K562 (cell line): ENCODE measurements around the gene TAPBPL. TPM values are rescaled to one million over a fixed set of nuclear protein-coding genes. Genes with fewer than 3 reads are reported as not detected.

Experiments used
- CBX8 ChIP-seq: fragments of 200-600 bp; sonication (generic); IDR thresholded peaks from 2 replicates; pipeline ENCODE4 v1.6.1; 2012; ENCODE audit warnings: borderline replicate concordance, mixed run types, low read depth, mild to moderate bottlenecking, moderate library complexity, mixed read lengths, low read length, control low read depth, inconsistent platforms; ENCODE audit not compliant: poor library complexity, severe bottlenecking; ENCODE audit errors: extremely low read depth
- CEBPZ ChIP-seq: fragments of 150-350 bp; IDR thresholded peaks from 2 replicates; pipeline ENCODE4 v1.6.1; 2014; ENCODE audit warnings: low read depth, mild to moderate bottlenecking, low read length, borderline replicate concordance
- E4F1 ChIP-seq: fragments of 250-450 bp; sonication (Bioruptor Pico); IDR thresholded peaks from 2 replicates; pipeline ENCODE4 v1.5.0; 2021; ENCODE audit warnings: mild to moderate bottlenecking, borderline replicate concordance
- MECOM ChIP-seq: fragments of 250-450 bp; sonication (Bioruptor Pico); IDR thresholded peaks from 2 replicates; pipeline ENCODE4 v1.8.0; 2022; ENCODE audit warnings: inconsistent platforms
- MEIS2 ChIP-seq: fragments of 450-650 bp; IDR thresholded peaks from 2 replicates; pipeline ENCODE4 v1.6.1; 2014; ENCODE audit warnings: mild to moderate bottlenecking; ENCODE audit not compliant: partially characterized antibody
- NFIC ChIP-seq: fragments of 450-650 bp; IDR thresholded peaks from 2 replicates; pipeline ENCODE4 v1.6.1; 2017; ENCODE audit warnings: mild to moderate bottlenecking, inconsistent platforms
- NR2F6 ChIP-seq: fragments of 450-650 bp; formaldehyde crosslinking; IDR thresholded peaks from 2 replicates; pipeline ENCODE4 v1.4.0; 2020; ENCODE audit warnings: mild to moderate bottlenecking
- POLR2B ChIP-seq: fragments of 450-650 bp; IDR thresholded peaks from 2 replicates; pipeline ENCODE4 v1.6.1; 2018; ENCODE audit warnings: low read depth; ENCODE audit not compliant: partially characterized antibody
- RFX5 ChIP-seq: IDR thresholded peaks from 2 replicates; pipeline ENCODE4 v1.6.1; 2011; ENCODE audit warnings: low read depth, mild to moderate bottlenecking, improper control_type of control experiment, low read length
- RNF2 ChIP-seq: sonication (generic); IDR thresholded peaks from 2 replicates; pipeline ENCODE4 v1.6.1; 2016
- ZNF318 ChIP-seq, 2 experiments: fragments of 450-650 bp; IDR thresholded peaks; 2 replicates each; pipeline ENCODE4 v1.6.1; 2016; ENCODE audit warnings: mild to moderate bottlenecking in 2 of 2, borderline replicate concordance in 1 of 2, low read depth in 1 of 2, moderate library complexity in 1 of 2
- ZSCAN32 ChIP-seq: fragments of 450-650 bp; formaldehyde crosslinking; IDR thresholded peaks from 2 replicates; pipeline ENCODE4 v1.4.0; 2020; ENCODE audit warnings: mild to moderate bottlenecking, moderate library complexity
- polyA plus RNA-seq, 8 experiments: library from polyadenylated mRNA; depleted of rRNA in 4 of 8; stranded (reverse) in 5 of 8; unstranded in 3 of 8; fragments of >200 nt; fragmentation: Nextera tagmentation in 2 of 8; fragmentation: Illumina TruSeq in 1 of 8; extraction: Ambion mirVana in 2 of 8; extraction: Trizol in 1 of 8; gene quantifications; 2 replicates each; pipeline versions ENCODE4 v1.2.1 to v1.2.3, GENCODE V29; 2011 to 2014; ENCODE audit warnings: inconsistent platforms in 1 of 8, missing spikeins in 1 of 8
- total RNA-seq, 7 experiments: library from RNA; depleted of rRNA in 6 of 7; stranded (reverse); fragments of >200 nt in 6 of 7; fragmentation: Illumina TruSeq in 2 of 7; extraction: Trizol in 2 of 7; gene quantifications; 2 replicates each; pipeline versions ENCODE4 v1.2.1 to v1.2.3, GENCODE V29; 2011 to 2021; ENCODE audit warnings: low replicate concordance in 1 of 7

TAPBPL gene
- total and polyA plus RNA-seq, 9 of the 15 experiments (the other 6 are each of a cell fraction or from before 2014, with no cell fraction given), result 0.29 to 1.6 (median 0.45) TPM

- TF ChIP-seq NFIC (no peak; the same call in 1 of the 2 replicates), E4F1 (CRISPR knock-in tag) (no peak), NR2F6 (no peak), MEIS2 (no peak), MECOM (CRISPR knock-in tag) (no peak), ZNF318 (IDR thresholded peaks at IDR 0.05; ENCODE audit: borderline replicate concordance in 1 of 2, low read depth in 1 of 2) (no peak), CBX8 (no peak), RNF2 (no peak), CEBPZ (no peak), RFX5 (no peak), ZSCAN32 (CRISPR knock-in tag) (no peak), POLR2B (peak; percentile 91)
Measured at GRCh38 chr12:6470375-6471163, 18.7 kb downstream of the TAPBPL start, which contains the start of gene VAMP1 (continued).
